ENCODE results near the gene LGALS9B. TPM values are rescaled to one million over a fixed set of nuclear protein-coding genes. Genes with fewer than 3 reads are reported as not detected.

The LGALS9B gene
- total RNA-seq, result not detected in 2 replicates

GRCh38 chr17:20467447-20467846 is at the start of gene LGALS9B:
LGALS9B (minus strand) TSS chr17:20467539; CDS start chr17:20467470, 69 bp downstream.

Other genes with a start within 250 kb of the LGALS9B start
- not detected in 2 replicates for gene CDRT15L2, start 112.2 kb upstream of the LGALS9B start, total RNA-seq

All from pericardium fibroblast (primary cell).